SU-DHL-6 (cell line): ENCODE data around the gene TMEM9B.

Source experiments
- CTCF ChIP-seq: fragments of 200-600 bp; sonication (generic); IDR thresholded peaks from one replicate; pipeline ENCODE4 v1.5.1; 2017; ENCODE audit warnings: antibody characterized with exemption, mild to moderate bottlenecking, low read length, moderate library complexity; ENCODE audit not compliant: insufficient read depth, poor library complexity, severe bottlenecking
- EZH2phosphoT487 ChIP-seq: fragments of 200-600 bp; sonication (generic), shearing (Covaris generic); conservative IDR thresholded peaks from 2 replicates; pipeline ENCODE4 v1.6.1; 2018; ENCODE audit warnings: mild to moderate bottlenecking, antibody characterized with exemption, low read length, moderate library complexity, mixed read lengths

DNA sequence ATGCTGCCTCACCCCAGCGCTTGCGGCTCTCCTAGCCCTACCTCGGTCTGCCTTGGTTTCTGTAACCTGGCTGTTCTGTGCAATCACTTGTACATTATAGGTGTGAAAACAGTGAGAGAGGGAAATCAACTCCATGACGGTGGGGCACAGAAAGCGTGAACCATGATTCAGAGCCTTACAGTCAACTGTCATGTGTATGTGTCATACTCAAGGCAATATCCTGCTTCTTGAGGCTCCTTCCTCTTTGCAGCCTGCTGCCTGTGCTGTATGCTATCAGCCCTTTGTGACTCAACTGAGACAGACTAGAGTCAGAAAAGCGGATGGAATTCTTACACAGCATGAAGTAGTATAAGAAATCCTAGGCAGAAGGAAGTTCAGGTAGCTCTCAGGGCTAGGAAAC, 37.5 kb upstream of the TMEM9B start:
- TF ChIP-seq CTCF (no peak), EZH2phosphoT487 (no peak)
